GM23338 (cell line): ENCODE results near the gene SCAPER. TPM values are rescaled to one million over a fixed set of nuclear protein-coding genes. Genes with fewer than 3 reads are reported as not detected.

Source experiments
- ATAC-seq: fragments of 200-7000 bp; cut with Tn5 transposase; 3 replicates; pipeline ENCODE4 v1.9.1; 2020
- DNase-seq: peaks from one replicate; pipeline ENCODE4 v3.0.0-alpha.2; 2015; ENCODE audit warnings: low spot score
- H2AFZ ChIP-seq: fragments of 200-600 bp; sonication (generic); 2 replicates; pipeline ENCODE4 v1.8.0; 2016; ENCODE audit warnings: antibody characterized with exemption, mild to moderate bottlenecking, moderate library complexity
- H3F3A ChIP-seq: fragments of 200-600 bp; sonication (generic); replicated peaks from 2 replicates; pipeline ENCODE4 v1.8.0; 2017; ENCODE audit warnings: antibody characterized with exemption, mixed run types, low read depth
- H3K27ac ChIP-seq: fragments of 200-600 bp; sonication (generic); 2 replicates; pipeline ENCODE4 v1.6.1; 2016; ENCODE audit warnings: low read depth
- H3K27me3 ChIP-seq: fragments of 200-600 bp; sonication (generic); 2 replicates; pipeline ENCODE4 v1.8.0; 2016; ENCODE audit warnings: mild to moderate bottlenecking, mixed run types, moderate library complexity; ENCODE audit not compliant: insufficient read depth
- H3K36me3 ChIP-seq: fragments of 200-600 bp; sonication (generic); 2 replicates; pipeline ENCODE4 v1.8.0; 2016; ENCODE audit warnings: mild to moderate bottlenecking; ENCODE audit not compliant: insufficient read depth
- H3K4me1 ChIP-seq: fragments of 200-600 bp; sonication (generic); 2 replicates; pipeline ENCODE4 v1.8.0; 2016; ENCODE audit warnings: mild to moderate bottlenecking, moderate library complexity; ENCODE audit not compliant: insufficient read depth
- H3K4me2 ChIP-seq: fragments of 200-600 bp; sonication (generic); 2 replicates; pipeline ENCODE4 v1.7.1; 2017; ENCODE audit warnings: mixed run types
- H3K4me3 ChIP-seq: fragments of 200-600 bp; sonication (generic); 2 replicates; pipeline ENCODE4 v1.6.1; 2016; ENCODE audit warnings: mixed run types
- H3K79me2 ChIP-seq: fragments of 200-600 bp; sonication (generic); replicated peaks from 2 replicates; pipeline ENCODE4 v1.8.0; 2017; ENCODE audit warnings: mild to moderate bottlenecking; ENCODE audit not compliant: insufficient read depth
- H3K9me2 ChIP-seq: fragments of 200-600 bp; sonication (generic); 2 replicates; pipeline ENCODE4 v1.8.0; 2017; ENCODE audit not compliant: insufficient read depth
- H4K20me1 ChIP-seq: fragments of 200-600 bp; sonication (generic); replicated peaks from 2 replicates; pipeline ENCODE4 v1.8.0; 2017; ENCODE audit warnings: mild to moderate bottlenecking; ENCODE audit not compliant: insufficient read depth
- H3K27ac Mint-ChIP-seq: 2 replicates; pipeline ENCODE4 v1.8.0; 2020; ENCODE audit warnings: inconsistent platforms, mild to moderate bottlenecking, moderate library complexity, mixed read lengths
- H3K27me3 Mint-ChIP-seq: 3 replicates; pipeline ENCODE4 v1.8.0; 2022; ENCODE audit warnings: low read depth, mild to moderate bottlenecking, moderate library complexity, mixed read lengths, inconsistent platforms; ENCODE audit not compliant: insufficient read depth, poor library complexity
- H3K36me3 Mint-ChIP-seq: 3 replicates; pipeline ENCODE4 v1.8.0; 2021; ENCODE audit warnings: low read depth, mild to moderate bottlenecking, inconsistent platforms, moderate library complexity, mixed read lengths
- H3K4me1 Mint-ChIP-seq: 3 replicates; pipeline ENCODE4 v1.8.0; 2020; ENCODE audit warnings: mild to moderate bottlenecking, inconsistent platforms, mixed read lengths
- H3K4me3 Mint-ChIP-seq: 3 replicates; pipeline ENCODE4 v1.8.0; 2021; ENCODE audit warnings: moderate library complexity, mild to moderate bottlenecking, inconsistent platforms, mixed read lengths
- H3K9me3 Mint-ChIP-seq: 3 replicates; pipeline ENCODE4 v1.8.0; 2020; ENCODE audit warnings: moderate library complexity, mild to moderate bottlenecking, inconsistent platforms, mixed read lengths
- CREB1 ChIP-seq: fragments of 250-450 bp; sonication (Bioruptor Pico); IDR thresholded peaks from 2 replicates; pipeline ENCODE4 v1.5.0; 2020; ENCODE audit warnings: low read depth, mild to moderate bottlenecking, moderate library complexity
- CTCF ChIP-seq, 2 experiments: fragments of 200-600 bp in 1 of 2; sonication (generic) in 1 of 2; conservative IDR thresholded peaks; 2 replicates each; pipeline versions ENCODE4 v1.5.1 to v1.6.1; 2016 to 2017; ENCODE audit warnings: antibody characterized with exemption in 2 of 2, low read depth in 2 of 2, mild to moderate bottlenecking in 2 of 2, moderate library complexity in 1 of 2
- ETS1 ChIP-seq: IDR thresholded peaks from 2 replicates; pipeline ENCODE4 v1.6.1; 2016; ENCODE audit warnings: antibody characterized with exemption
- EZH2 ChIP-seq: fragments of 200-600 bp; sonication (generic); IDR thresholded peaks from one replicate; pipeline ENCODE4 v1.8.0; 2017; ENCODE audit warnings: antibody characterized with exemption, mild to moderate bottlenecking, low read depth; ENCODE audit not compliant: unreplicated experiment
- EZH2phosphoT487 ChIP-seq: fragments of 200-600 bp; sonication (generic); IDR thresholded peaks from one replicate; pipeline ENCODE4 v1.8.1; 2018; ENCODE audit warnings: antibody characterized with exemption; ENCODE audit not compliant: unreplicated experiment
- JUNB ChIP-seq: IDR thresholded peaks from one replicate; pipeline ENCODE4 v1.6.1; 2016; ENCODE audit warnings: antibody characterized with exemption; ENCODE audit not compliant: unreplicated experiment
- NANOG ChIP-seq: IDR thresholded peaks from 2 replicates; pipeline ENCODE4 v1.6.1; 2016; ENCODE audit warnings: antibody characterized with exemption, borderline replicate concordance
- POLR2AphosphoS5 ChIP-seq: IDR thresholded peaks from 2 replicates; pipeline ENCODE4 v1.6.1; 2016; ENCODE audit warnings: antibody characterized with exemption, low read depth
- REST ChIP-seq: IDR thresholded peaks from one replicate; pipeline ENCODE4 v1.6.1; 2018; ENCODE audit warnings: antibody characterized with exemption; ENCODE audit not compliant: unreplicated experiment
- STAT1 ChIP-seq: IDR thresholded peaks from one replicate; pipeline ENCODE4 v1.6.1; 2016; ENCODE audit warnings: antibody characterized with exemption; ENCODE audit not compliant: unreplicated experiment
- ZNF114 ChIP-seq: fragments of 250-450 bp; sonication (Bioruptor Pico); IDR thresholded peaks from 2 replicates; pipeline ENCODE4 v1.5.0; 2020; ENCODE audit warnings: mild to moderate bottlenecking, moderate library complexity
- ZNF331 ChIP-seq: fragments of 250-450 bp; sonication (Bioruptor Pico); IDR thresholded peaks from 2 replicates; pipeline ENCODE4 v1.5.0; 2020; ENCODE audit warnings: low read depth, mild to moderate bottlenecking, moderate library complexity
- ZNF462 ChIP-seq: fragments of 250-450 bp; sonication (Bioruptor Pico); IDR thresholded peaks from 2 replicates; pipeline ENCODE4 v1.5.0; 2020; ENCODE audit warnings: mild to moderate bottlenecking, moderate library complexity
- polyA plus RNA-seq: library from polyadenylated mRNA; unstranded; fragments of >200 nt; fragmentation: Nextera tagmentation; extraction: Ambion mirVana; gene quantifications from 2 replicates; pipeline ENCODE4 v1.2.1, GENCODE V29; 2016
- total RNA-seq: library from RNA; depleted of rRNA; stranded (reverse); fragments of >200 nt; shearing (Covaris generic); gene quantifications from 2 replicates; pipeline ENCODE4 v1.2.3, GENCODE V29; 2014

Gene SCAPER
- total and polyA plus RNA-seq, 2 experiments from 2014 or later = 9.1 to 17.6 TPM

GRCh38 chr15:76376816-76377215 lies 528.3 kb downstream of the SCAPER start:
- TF ChIP-seq EZH2phosphoT487 (no peak), ETS1 (no peak), STAT1 (no peak), NANOG (no peak), CTCF (conservative IDR thresholded peaks at IDR 0.05; ENCODE audit: low read depth in 2 of 2) (no peak), CREB1 (CRISPR knock-in tag) (no peak), ZNF462 (CRISPR knock-in tag) (no peak), JUNB (no peak), POLR2AphosphoS5 (no peak), EZH2 (no peak), ZNF114 (CRISPR knock-in tag) (no peak), ZNF331 (CRISPR knock-in tag) (no peak), REST (no peak)
- no peak overlapping the region for H2AFZ ChIP-seq
- Mint-ChIP-seq H3K27ac (no peak overlapping the region), H3K27me3 (no peaks in the 10 kb centered on the region), H3K9me3 (no peaks in the 10 kb centered on the region), H3K4me1 (peaks cover 6% of the 10 kb centered on the region; the same call in 2 of the 3 replicates), H3K4me3 (no peak overlapping the region), H3K36me3 (no peaks in the 10 kb centered on the region)
- H3K79me2 ChIP-seq = no peaks in the 10 kb centered on the region
- no peak overlapping the region for H3K27ac ChIP-seq
- no peaks in the 10 kb centered on the region for H3F3A ChIP-seq
- ATAC-seq (no peak), DNase-seq (no peak)
- H3K4me3 ChIP-seq = no peak overlapping the region
- H3K9me2 ChIP-seq = no peaks in the 10 kb centered on the region
- no peaks in the 10 kb centered on the region for H3K4me1 ChIP-seq
- no peaks in the 10 kb centered on the region for H4K20me1 ChIP-seq
- no peak overlapping the region for H3K4me2 ChIP-seq
- no peaks in the 10 kb centered on the region for H3K36me3 ChIP-seq
- no peaks in the 10 kb centered on the region for H3K27me3 ChIP-seq
